Heart right ventricle (tissue), 16 donors: Measurements from ENCODE around the gene TRIP10. TPM values are rescaled to one million over a fixed set of nuclear protein-coding genes. Genes with fewer than 3 reads are reported as not detected.

ENCODE experiments used
- ATAC-seq, 8 donors: fragments of 200-7000 bp; cut with Tn5 transposase; one replicate each; pipeline ENCODE4 v1.9.1; 2020; ENCODE audit warnings: mild to moderate bottlenecking in 8 of 8, moderate library complexity in 8 of 8, moderate number of reproducible peaks in 1 of 8
- DNase-seq, 2 donors: peaks; one replicate each; pipeline ENCODE4 v3.0.0-alpha.2; 2020
- H3K27ac ChIP-seq, 10 donors: fragments of 200-600 bp; sonication (generic) in 2 of 10; one replicate each; pipeline versions ENCODE4 v1.5.0 to v1.8.0; 2020 to 2022; ENCODE audit warnings: mild to moderate bottlenecking in 3 of 10
- H3K27me3 ChIP-seq, 7 donors: fragments of 200-600 bp; one replicate each; pipeline ENCODE4 v1.8.0; 2021 to 2022; ENCODE audit warnings: mild to moderate bottlenecking in 2 of 7
- H3K36me3 ChIP-seq, 9 donors: fragments of 200-600 bp; sonication (generic) in 1 of 9; one replicate each; pipeline versions ENCODE4 v1.5.0 to v1.8.0; 2020 to 2022; ENCODE audit warnings: mild to moderate bottlenecking in 2 of 9
- H3K4me1 ChIP-seq, 9 donors: fragments of 200-600 bp; sonication (generic) in 1 of 9; one replicate each; pipeline versions ENCODE4 v1.5.0 to v1.8.0; 2020 to 2022; ENCODE audit warnings: mild to moderate bottlenecking in 4 of 9
- H3K4me3 ChIP-seq, 10 donors: fragments of 200-600 bp; sonication (generic) in 2 of 10; one replicate each; pipeline versions ENCODE4 v1.5.0 to v1.8.0; 2020 to 2022; ENCODE audit warnings: mild to moderate bottlenecking in 7 of 10, moderate library complexity in 2 of 10
- H3K9me3 ChIP-seq, 11 donors: fragments of 200-600 bp in 10 of 11; sonication (generic) in 2 of 11; one replicate each; pipeline versions ENCODE4 v1.5.0 to v1.8.0; 2013 to 2022; ENCODE audit warnings: mild to moderate bottlenecking in 2 of 11, control low read depth in 1 of 11, moderate library complexity in 1 of 11
- CTCF ChIP-seq, 9 donors: fragments of 200-600 bp; sonication (generic) in 2 of 9; IDR thresholded peaks; one replicate each; pipeline versions ENCODE4 v1.5.0 to v1.8.0; 2021 to 2022; ENCODE audit warnings: antibody characterized with exemption in 9 of 9, mild to moderate bottlenecking in 5 of 9, moderate library complexity in 1 of 9
- WGBS, 2 donors: extraction: QIAGEN DNeasy Blood & Tissue Kit; methylation state at CpG; one replicate each; pipeline ENCODE4 v1.1.7; 2013; ENCODE audit warnings: inconsistent platforms in 1 of 2; 5-methylcytosine and 5-hydroxymethylcytosine counted together
- intact Hi-C, 10 donors: fragments of 100-400 bp; cut with DNase I; formaldehyde crosslinking; loops; one replicate each; pipeline versions ENCODE4 v1.11.1 to v1.14.2; 2022
- polyA plus RNA-seq, 2 donors: library from polyadenylated mRNA; stranded (reverse); fragments of 200-250 nt; gene quantifications; one replicate each; pipeline ENCODE4 v1.2.3, GENCODE V29; 2013
- total RNA-seq, 10 donors: library from RNA; stranded (reverse); fragmentation: NEBNext Ultra II Directional in 3 of 10; extraction: Animal tissue kit (Norgen Biotek cat#: 25700) in 3 of 10; gene quantifications; one replicate each; pipeline versions ENCODE4 v1.2.1 to v1.2.4, GENCODE V29; 2021 to 2023
- donor health status: Arrhythmogenic right ventricular cardiomyopathy.
- donor health status: ischemic (EF 13 %, LVEDD 7.1; RV severe dilation, severe dysfunction).
- donor health status: healthy with polysubstance abuse.
- donor health status: DM: no; HTN: yes; CAD: no.
- donor health status: DM: no; HTN: no; CAD: no.
- donor health status: ischemic (EF 25% LVEDD 6.9; RV normal size, moderate dysfunction).
- donor health status: ischemic (EF 25% LVEDD 5.7; RV mildly dilated, moderate dysfunction).
- donor health status: healthy.
- donor health status: DM: yes; HTN: yes; CAD: no.
- donor health status: Ischemic cardiomyopathy.
- donor health status: ischemic (EF 35%, LVEDD 5.7; RV mildly dilated, moderate dysfunction).
- donor health status: nonischemic (EF 11% LVEDD 7.7; RV severe dilation, severe dysfunction).
- donor health status: DM: yes; HTN: yes; CAD: no.
- donor health status: PGD.
- donor health status: ischemic (EF 29% LVEDD 5.4; RV normal size, mild dysfunction).
- donor health status: nonischemic (EF 23%, LVEDD 6.1; RV moderate dilation, normal function).

TRIP10 gene
- total and polyA plus RNA-seq, 12 donors = 60.6 to 314 (median 76.0) TPM

GRCh38 chr19:6776999-6777398, 37.5 kb downstream of the TRIP10 start:
- peaks cover 0 to 16% (median 0%) of the 10 kb centered on the region in 9 donors for H3K36me3 ChIP-seq
- ATAC-seq (no peak), DNase-seq (no peak)
- H3K4me1 ChIP-seq = peaks cover 0 to 23% (median 0%) of the 10 kb centered on the region in 9 donors
- no peak for TF ChIP-seq CTCF (IDR thresholded peaks at IDR 0.05)
- no peaks in the 10 kb centered on the region for H3K9me3 ChIP-seq
- intact Hi-C loops = no loop called here
- H3K27me3 ChIP-seq = peaks cover 0 to 7% (median 0%) of the 10 kb centered on the region in 7 donors
- H3K4me3 ChIP-seq = no peak overlapping the region
- WGBS, 2 donors = 90 to 93% methylated on average over 4 of the region's 4 CpGs
- no peak overlapping the region for H3K27ac ChIP-seq

GRCh38 chr19:6777434-6777833, 38.0 kb downstream of the TRIP10 start:
- intact Hi-C loops = no loop called here

GRCh38 chr19:6778386-6778785, 38.9 kb downstream of the TRIP10 start:
- TF ChIP-seq CTCF (IDR thresholded peaks at IDR 0.05) = no peak
- intact Hi-C loops = no loop called here
- DNase-seq (no peak), ATAC-seq (no peak)
- H3K4me1 ChIP-seq = peaks cover 0 to 23% (median 0%) of the 10 kb centered on the region in 9 donors
- WGBS, 2 donors = 75 to 77% methylated on average over 4 of the region's 4 CpGs
- no peaks in the 10 kb centered on the region for H3K27me3 ChIP-seq
- H3K9me3 ChIP-seq = no peaks in the 10 kb centered on the region
- H3K4me3 ChIP-seq = no peak overlapping the region
- H3K27ac ChIP-seq = no peak overlapping the region
- H3K36me3 ChIP-seq = peaks cover 0 to 24% (median 0%) of the 10 kb centered on the region in 9 donors

More at GRCh38 chr19:6777434-6777833, 38.0 kb downstream of the TRIP10 start:
- ATAC-seq (no peak), DNase-seq (no peak)
- no peak for TF ChIP-seq CTCF (IDR thresholded peaks at IDR 0.05)
- H3K27ac ChIP-seq = no peak overlapping the region
- peaks cover 0 to 23% (median 0%) of the 10 kb centered on the region in 9 donors for H3K4me1 ChIP-seq
- peaks cover 0 to 3% (median 0%) of the 10 kb centered on the region in 7 donors for H3K27me3 ChIP-seq
- WGBS, 2 donors = 84 to 87% methylated on average over 2 of the region's 2 CpGs
- H3K36me3 ChIP-seq = peaks cover 0 to 21% (median 0%) of the 10 kb centered on the region in 9 donors
- H3K9me3 ChIP-seq = no peaks in the 10 kb centered on the region
- no peak overlapping the region for H3K4me3 ChIP-seq

- peaks cover 0 to 24% (median 0%) of the 10 kb centered on the region in 9 donors for H3K36me3 ChIP-seq
- 64 to 69% methylated on average over 4 of the region's 4 CpGs for WGBS, 2 donors
- no peak overlapping the region for H3K27ac ChIP-seq
- TF ChIP-seq CTCF (IDR thresholded peaks at IDR 0.05) = no peak
- intact Hi-C loops = no loop called here
- H3K4me3 ChIP-seq = no peak overlapping the region
- no peaks in the 10 kb centered on the region for H3K9me3 ChIP-seq
- H3K4me1 ChIP-seq = peaks cover 0 to 23% (median 0%) of the 10 kb centered on the region in 9 donors
- DNase-seq = no peak
- ATAC-seq = no peak
- H3K27me3 ChIP-seq = no peaks in the 10 kb centered on the region
Observed at GRCh38 chr19:6779206-6779605, 39.7 kb downstream of the TRIP10 start.
